Heart right ventricle (tissue), 16 donors: ENCODE measurements around the gene PLA2G15. TPM values are rescaled to one million over a fixed set of nuclear protein-coding genes. Genes with fewer than 3 reads are reported as not detected.
A peak's percentile ranks its signal among the peaks of the same experiment; 100 is the strongest.

Experiments used
- ATAC-seq, 8 donors: fragments of 200-7000 bp; cut with Tn5 transposase; one replicate each; pipeline ENCODE4 v1.9.1; 2020; ENCODE audit warnings: mild to moderate bottlenecking in 8 of 8, moderate library complexity in 8 of 8, moderate number of reproducible peaks in 1 of 8
- DNase-seq, 2 donors: peaks; one replicate each; pipeline ENCODE4 v3.0.0-alpha.2; 2020
- H3K27ac ChIP-seq, 10 donors: fragments of 200-600 bp; sonication (generic) in 2 of 10; one replicate each; pipeline versions ENCODE4 v1.5.0 to v1.8.0; 2020 to 2022; ENCODE audit warnings: mild to moderate bottlenecking in 3 of 10
- H3K27me3 ChIP-seq, 7 donors: fragments of 200-600 bp; one replicate each; pipeline ENCODE4 v1.8.0; 2021 to 2022; ENCODE audit warnings: mild to moderate bottlenecking in 2 of 7
- H3K36me3 ChIP-seq, 9 donors: fragments of 200-600 bp; sonication (generic) in 1 of 9; one replicate each; pipeline versions ENCODE4 v1.5.0 to v1.8.0; 2020 to 2022; ENCODE audit warnings: mild to moderate bottlenecking in 2 of 9
- H3K4me1 ChIP-seq, 9 donors: fragments of 200-600 bp; sonication (generic) in 1 of 9; one replicate each; pipeline versions ENCODE4 v1.5.0 to v1.8.0; 2020 to 2022; ENCODE audit warnings: mild to moderate bottlenecking in 4 of 9
- H3K4me3 ChIP-seq, 10 donors: fragments of 200-600 bp; sonication (generic) in 2 of 10; one replicate each; pipeline versions ENCODE4 v1.5.0 to v1.8.0; 2020 to 2022; ENCODE audit warnings: mild to moderate bottlenecking in 7 of 10, moderate library complexity in 2 of 10
- H3K9me3 ChIP-seq, 11 donors: fragments of 200-600 bp in 10 of 11; sonication (generic) in 2 of 11; one replicate each; pipeline versions ENCODE4 v1.5.0 to v1.8.0; 2013 to 2022; ENCODE audit warnings: mild to moderate bottlenecking in 2 of 11, control low read depth in 1 of 11, moderate library complexity in 1 of 11
- WGBS, 2 donors: extraction: QIAGEN DNeasy Blood & Tissue Kit; methylation state at CpG; one replicate each; pipeline ENCODE4 v1.1.7; 2013; ENCODE audit warnings: inconsistent platforms in 1 of 2; 5-methylcytosine and 5-hydroxymethylcytosine counted together
- intact Hi-C, 10 donors: fragments of 100-400 bp; cut with DNase I; formaldehyde crosslinking; loops; one replicate each; pipeline versions ENCODE4 v1.11.1 to v1.14.2; 2022
- polyA plus RNA-seq, 2 donors: library from polyadenylated mRNA; stranded (reverse); fragments of 200-250 nt; gene quantifications; one replicate each; pipeline ENCODE4 v1.2.3, GENCODE V29; 2013
- total RNA-seq, 10 donors: library from RNA; stranded (reverse); fragmentation: NEBNext Ultra II Directional in 3 of 10; extraction: Animal tissue kit (Norgen Biotek cat#: 25700) in 3 of 10; gene quantifications; one replicate each; pipeline versions ENCODE4 v1.2.1 to v1.2.4, GENCODE V29; 2021 to 2023
- TF ChIP-seq, protein P1 (sequence below), 9 donors: fragments of 200-600 bp; sonication (generic) in 2 of 9; IDR thresholded peaks; one replicate each; pipeline versions ENCODE4 v1.5.0 to v1.8.0; 2021 to 2022; ENCODE audit warnings: antibody characterized with exemption in 9 of 9, mild to moderate bottlenecking in 5 of 9, moderate library complexity in 1 of 9
- donor health status: Arrhythmogenic right ventricular cardiomyopathy.
- donor health status: ischemic (EF 13 %, LVEDD 7.1; RV severe dilation, severe dysfunction).
- donor health status: healthy with polysubstance abuse.
- donor health status: DM: no; HTN: yes; CAD: no.
- donor health status: DM: no; HTN: no; CAD: no.
- donor health status: ischemic (EF 25% LVEDD 6.9; RV normal size, moderate dysfunction).
- donor health status: ischemic (EF 25% LVEDD 5.7; RV mildly dilated, moderate dysfunction).
- donor health status: healthy.
- donor health status: DM: yes; HTN: yes; CAD: no.
- donor health status: Ischemic cardiomyopathy.
- donor health status: ischemic (EF 35%, LVEDD 5.7; RV mildly dilated, moderate dysfunction).
- donor health status: nonischemic (EF 11% LVEDD 7.7; RV severe dilation, severe dysfunction).
- donor health status: DM: yes; HTN: yes; CAD: no.
- donor health status: PGD.
- donor health status: ischemic (EF 29% LVEDD 5.4; RV normal size, mild dysfunction).
- donor health status: nonischemic (EF 23%, LVEDD 6.1; RV moderate dilation, normal function).

Gene PLA2G15
- total and polyA plus RNA-seq, 12 donors, result 31.0 to 62.1 (median 38.8) TPM

DNA sequence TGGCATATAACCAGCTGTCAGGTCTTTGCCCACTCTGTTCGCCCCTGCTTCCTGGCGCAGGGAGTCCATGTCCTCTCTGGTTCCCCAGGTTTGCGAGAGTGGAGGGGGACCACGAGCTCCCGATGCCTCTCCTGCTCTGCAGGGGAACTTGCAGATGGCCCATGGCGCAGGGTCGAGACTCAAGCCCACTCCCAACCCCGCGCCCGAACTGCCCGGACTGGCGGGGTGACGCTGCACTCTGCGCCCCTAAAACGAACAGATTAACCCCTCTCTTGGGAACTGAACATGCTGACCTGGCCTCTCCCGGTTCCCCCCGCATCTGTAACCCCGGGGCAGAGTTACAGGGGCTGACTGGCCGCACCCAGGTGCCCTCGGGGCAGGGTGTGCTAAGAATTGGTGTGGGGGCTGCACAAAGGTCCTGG is 681 bp upstream of the PLA2G15 start:
- WGBS, 2 donors, result 5 to 7% methylated on average over 20 of the region's 20 CpGs
- intact Hi-C loops, result loop anchor here in 6 of 10 donors (5.0 to 10.0 kb wide), 3 partner anchors 83 to 270 kb away; no protein-coding TSS in a partner anchor
- Histone ChIP-seq H3K27me3 (no peaks in the 10 kb centered on the region), H3K27ac (peak overlapping the region in 9 of 10 donors; percentile 67 to 95 (median 84)), H3K36me3 (peaks cover 0 to 15% (median 0%) of the 10 kb centered on the region in 9 donors), H3K4me3 (peak overlapping the region; percentile 75 to 100 (median 87)), H3K4me1 (peaks cover 10 to 57% (median 53%) of the 10 kb centered on the region in 9 donors), H3K9me3 (no peaks in the 10 kb centered on the region)
- ATAC-seq (peak in 1 of 8 donors; percentile 8), DNase-seq (no peak)
- TF ChIP-seq, protein P1, sequence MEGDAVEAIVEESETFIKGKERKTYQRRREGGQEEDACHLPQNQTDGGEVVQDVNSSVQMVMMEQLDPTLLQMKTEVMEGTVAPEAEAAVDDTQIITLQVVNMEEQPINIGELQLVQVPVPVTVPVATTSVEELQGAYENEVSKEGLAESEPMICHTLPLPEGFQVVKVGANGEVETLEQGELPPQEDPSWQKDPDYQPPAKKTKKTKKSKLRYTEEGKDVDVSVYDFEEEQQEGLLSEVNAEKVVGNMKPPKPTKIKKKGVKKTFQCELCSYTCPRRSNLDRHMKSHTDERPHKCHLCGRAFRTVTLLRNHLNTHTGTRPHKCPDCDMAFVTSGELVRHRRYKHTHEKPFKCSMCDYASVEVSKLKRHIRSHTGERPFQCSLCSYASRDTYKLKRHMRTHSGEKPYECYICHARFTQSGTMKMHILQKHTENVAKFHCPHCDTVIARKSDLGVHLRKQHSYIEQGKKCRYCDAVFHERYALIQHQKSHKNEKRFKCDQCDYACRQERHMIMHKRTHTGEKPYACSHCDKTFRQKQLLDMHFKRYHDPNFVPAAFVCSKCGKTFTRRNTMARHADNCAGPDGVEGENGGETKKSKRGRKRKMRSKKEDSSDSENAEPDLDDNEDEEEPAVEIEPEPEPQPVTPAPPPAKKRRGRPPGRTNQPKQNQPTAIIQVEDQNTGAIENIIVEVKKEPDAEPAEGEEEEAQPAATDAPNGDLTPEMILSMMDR (IDR thresholded peaks at IDR 0.05), result no peak

DNA sequence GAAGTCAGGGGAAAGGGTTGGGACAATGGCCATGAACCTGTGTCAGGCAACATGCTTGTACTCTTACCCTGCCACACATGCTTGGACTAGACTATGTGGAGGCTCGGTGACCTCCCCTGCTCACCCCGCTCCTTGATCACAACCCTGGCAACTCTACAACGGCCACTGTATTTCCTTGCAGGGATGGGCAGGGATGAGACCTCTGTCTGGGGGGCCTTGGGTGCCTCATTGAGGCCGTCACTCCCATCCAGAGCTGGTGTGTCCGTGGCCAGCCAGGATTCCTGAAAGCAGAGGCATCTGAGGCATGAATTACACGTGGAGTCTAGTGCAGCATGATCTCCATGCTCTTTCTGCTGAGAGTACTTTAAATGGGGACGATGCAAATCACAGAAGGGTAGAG is 948 bp downstream of the PLA2G15 start:
- 57 to 69% methylated on average over 7 of the region's 7 CpGs for WGBS, 2 donors
- Histone ChIP-seq H3K27me3 (no peaks in the 10 kb centered on the region), H3K36me3 (peaks cover 0 to 31% (median 7%) of the 10 kb centered on the region in 9 donors), H3K9me3 (no peaks in the 10 kb centered on the region), H3K27ac (peak overlapping the region in 9 of 10 donors; percentile 30 to 95 (median 87)), H3K4me1 (peaks cover 10 to 65% (median 54%) of the 10 kb centered on the region in 9 donors), H3K4me3 (peak overlapping the region in 9 of 10 donors; percentile 77 to 100 (median 87))
- ATAC-seq (no peak), DNase-seq (no peak)
- intact Hi-C loops, result loop anchor here in 1 of 10 donors (10.0 kb wide), 1 partner anchor 269 kb away; no protein-coding TSS in a partner anchor
- TF ChIP-seq, protein P1 (IDR thresholded peaks at IDR 0.05), result no peak

DNA sequence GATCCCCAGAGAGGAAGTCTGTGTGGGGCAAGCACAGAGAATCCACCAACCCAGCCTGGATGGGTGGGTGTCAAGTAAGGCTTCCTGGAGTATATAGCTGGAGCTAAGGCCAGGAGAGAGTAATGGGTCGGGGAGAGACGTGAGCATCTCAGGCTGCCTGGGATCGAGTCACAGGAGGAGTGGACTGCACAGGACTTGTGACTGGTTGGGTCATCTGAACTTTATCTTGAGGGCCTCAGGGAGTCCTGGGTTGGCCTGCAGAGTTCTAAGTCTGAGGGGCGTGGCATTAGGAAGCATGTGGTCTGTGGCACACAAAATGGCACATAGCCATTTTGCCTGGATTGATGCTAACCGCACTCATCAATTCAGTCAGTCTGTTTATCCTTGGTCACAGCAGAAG is 1.5 kb downstream of the PLA2G15 start:
- Histone ChIP-seq H3K4me1 (peaks cover 13 to 71% (median 59%) of the 10 kb centered on the region in 9 donors), H3K27ac (peak overlapping the region; percentile 45 to 95 (median 86)), H3K9me3 (no peaks in the 10 kb centered on the region), H3K4me3 (peak overlapping the region in 8 of 10 donors; percentile 77 to 100 (median 91)), H3K27me3 (no peaks in the 10 kb centered on the region), H3K36me3 (peaks cover 0 to 37% (median 11%) of the 10 kb centered on the region in 9 donors)
- intact Hi-C loops, result loop anchor here in 1 of 10 donors (10.0 kb wide), 1 partner anchor 268 kb away; no protein-coding TSS in a partner anchor
- ATAC-seq (peak in 2 of 8 donors; percentile 4 to 8), DNase-seq (no peak)
- WGBS, 2 donors, result 54 to 56% methylated on average over 5 of the region's 5 CpGs
- TF ChIP-seq, protein P1 (IDR thresholded peaks at IDR 0.05), result no peak

DNA sequence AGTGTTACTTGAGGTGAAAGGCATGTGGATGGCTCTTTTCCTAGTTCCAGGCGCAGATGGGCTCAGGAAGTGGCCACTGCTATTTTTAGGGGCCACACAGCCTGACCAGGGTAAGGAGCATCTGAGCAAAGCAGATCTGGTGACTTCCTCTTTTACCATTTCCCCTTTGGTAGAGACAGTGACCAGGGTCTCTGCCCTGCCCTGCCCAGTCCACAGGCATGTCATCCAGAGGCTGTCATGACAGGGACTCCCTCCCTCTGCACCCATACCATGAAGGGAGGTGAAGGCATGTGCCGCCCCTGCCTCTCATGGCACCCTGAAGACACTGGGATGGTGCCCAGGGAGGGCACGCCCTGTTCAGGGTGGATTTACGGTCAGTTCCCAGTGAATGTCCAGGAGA is 2.2 kb downstream of the PLA2G15 start:
- DNase-seq (no peak), ATAC-seq (peak in 6 of 8 donors; percentile 0 to 21 (median 6))
- Histone ChIP-seq H3K9me3 (no peaks in the 10 kb centered on the region), H3K27ac (peak overlapping the region; percentile 45 to 95 (median 86)), H3K27me3 (no peaks in the 10 kb centered on the region), H3K4me1 (peaks cover 13 to 76% (median 62%) of the 10 kb centered on the region in 9 donors), H3K36me3 (peaks cover 0 to 44% (median 11%) of the 10 kb centered on the region in 9 donors), H3K4me3 (peak overlapping the region in 5 of 10 donors; percentile 5 to 95 (median 77))
- intact Hi-C loops, result loop anchor here in 1 of 10 donors (10.0 kb wide), 1 partner anchor 267 kb away; no protein-coding TSS in a partner anchor
- TF ChIP-seq, protein P1 (IDR thresholded peaks at IDR 0.05), result no peak
- 71 to 81% methylated on average over 4 of the region's 4 CpGs for WGBS, 2 donors
